ENCODE measurements around the gene SH3RF1. TPM values are rescaled to one million over a fixed set of nuclear protein-coding genes. Genes with fewer than 3 reads are reported as not detected.
"Not testable (repeated sequence)": the region's sequence is repeated elsewhere in the genome, so short reads cannot be mapped to it uniquely, and the experiment has no call there.

SH3RF1 gene
- total RNA-seq, 2 donors from 2014 or later = 42.9 to 57.5 TPM

- no peak for TF ChIP-seq CTCF (IDR thresholded peaks at IDR 0.05)
- TF ChIP-seq POLR2AphosphoS5 (IDR thresholded peaks at IDR 0.05) = no peak
- no peak for TF ChIP-seq POLR2A (IDR thresholded peaks at IDR 0.05)
- 77% methylated on average over 2 of the region's 2 CpGs for WGBS
Measured at GRCh38 chr4:169207436-169208089, 63.2 kb downstream of the SH3RF1 start.

DNA sequence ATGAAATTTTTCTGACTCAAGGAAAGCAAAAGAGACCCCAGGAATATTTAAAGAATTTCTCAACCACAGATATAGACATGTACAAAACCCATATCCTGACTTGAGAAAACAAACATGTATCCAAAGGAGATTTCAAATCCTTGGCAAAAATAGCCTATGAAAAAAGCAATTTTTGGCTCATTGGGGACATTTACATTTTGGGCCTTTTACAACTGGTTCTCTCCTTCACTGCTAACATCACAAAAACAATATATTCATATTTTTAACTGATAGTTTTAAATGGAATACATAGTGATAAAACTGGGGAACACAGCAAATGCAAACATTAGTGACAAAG is 65.0 kb downstream of the SH3RF1 start:
- H3K9me3 ChIP-seq = no peaks in the 10 kb centered on the region
- DNase-seq (ENCODE audit: low spot score) = no peak
- no peaks in the 10 kb centered on the region for H3K27me3 ChIP-seq (replicated peaks; ENCODE audit: insufficient read depth)
- H3K4me3 ChIP-seq = no peak overlapping the region
- no peaks in the 10 kb centered on the region for H3K36me3 ChIP-seq
- no peak overlapping the region for H3K27ac ChIP-seq
- no peaks in the 10 kb centered on the region for H3K4me1 ChIP-seq (replicated peaks)
- intact Hi-C loops (cut with DNase I) = loop anchor here (10.0 kb wide), 1 partner anchor 69 kb away; the partner anchor contains the start of gene SH3RF1
- TF ChIP-seq CTCF (IDR thresholded peaks at IDR 0.05) = no peak

More at GRCh38 chr4:169207436-169208089, 63.2 kb downstream of the SH3RF1 start:
- Histone ChIP-seq H3K4me1 (replicated peaks) (no peaks in the 10 kb centered on the region), H3K27ac (no peak overlapping the region), H3K4me3 (no peak overlapping the region), H3K27me3 (replicated peaks; ENCODE audit: insufficient read depth) (no peaks in the 10 kb centered on the region), H3K36me3 (no peaks in the 10 kb centered on the region), H3K9me3 (no peaks in the 10 kb centered on the region)
- no peak for DNase-seq (ENCODE audit: low spot score)
- intact Hi-C loops (cut with DNase I) = loop anchor here (10.0 kb wide), 1 partner anchor 67 kb away; the partner anchor contains the start of gene SH3RF1

DNA sequence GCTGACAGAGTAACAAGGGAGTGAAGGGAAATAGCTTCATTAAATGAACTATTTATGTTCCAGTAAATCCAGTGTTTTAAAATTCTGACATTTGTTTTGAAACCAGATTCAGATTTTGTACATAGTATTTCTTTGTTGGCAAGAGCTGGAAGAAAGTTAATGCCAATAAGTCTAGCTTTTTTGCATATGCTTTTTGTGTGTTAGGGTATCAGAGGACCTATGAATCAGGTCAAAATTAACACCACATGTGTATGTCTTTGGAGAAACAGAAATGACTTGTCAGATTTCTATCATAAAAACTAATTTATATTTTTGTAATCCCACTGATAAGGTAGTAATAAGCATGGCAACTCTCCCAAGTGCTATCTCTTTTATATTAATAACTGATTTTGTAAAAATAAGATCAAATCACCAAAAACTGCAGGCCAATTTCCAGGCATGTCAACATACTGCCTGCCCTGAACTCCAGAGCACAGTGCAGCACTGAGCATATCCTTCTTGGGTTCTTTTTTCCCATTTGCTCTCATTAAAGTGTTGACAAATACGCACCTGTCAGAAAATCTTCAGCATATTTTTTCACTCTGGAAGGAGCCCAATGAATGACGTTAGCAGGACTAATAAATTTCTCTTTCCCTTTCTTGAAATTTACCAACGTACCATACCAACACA is 65.5 kb downstream of the SH3RF1 start:
- 39% methylated on average over 3 of the region's 3 CpGs for WGBS
- no peaks in the 10 kb centered on the region for H3K9me3 ChIP-seq
- DNase-seq (ENCODE audit: low spot score) = no peak
- no peak overlapping the region for H3K27ac ChIP-seq
- H3K36me3 ChIP-seq = no peaks in the 10 kb centered on the region
- no peak for TF ChIP-seq CTCF (IDR thresholded peaks at IDR 0.05)
- TF ChIP-seq POLR2AphosphoS5 (IDR thresholded peaks at IDR 0.05) = no peak
- TF ChIP-seq POLR2A (IDR thresholded peaks at IDR 0.05) = no peak
- H3K4me3 ChIP-seq = no peak overlapping the region
- H3K4me1 ChIP-seq (replicated peaks) = no peaks in the 10 kb centered on the region
- intact Hi-C loops (cut with DNase I) = loop anchor here (10.0 kb wide), 1 partner anchor 70 kb away; the partner anchor contains the start of gene SH3RF1
- H3K27me3 ChIP-seq (replicated peaks; ENCODE audit: insufficient read depth) = no peaks in the 10 kb centered on the region

- Histone ChIP-seq H3K27ac (no peak overlapping the region), H3K4me1 (replicated peaks) (no peaks in the 10 kb centered on the region), H3K4me3 (no peak overlapping the region), H3K27me3 (replicated peaks; ENCODE audit: insufficient read depth) (no peaks in the 10 kb centered on the region), H3K36me3 (no peaks in the 10 kb centered on the region), H3K9me3 (no peaks in the 10 kb centered on the region)
- 72% methylated on average over 6 of the region's 6 CpGs for WGBS
- no peak for DNase-seq (ENCODE audit: low spot score)
- TF ChIP-seq POLR2A (IDR thresholded peaks at IDR 0.05) (no peak), POLR2AphosphoS5 (IDR thresholded peaks at IDR 0.05) (no peak), CTCF (IDR thresholded peaks at IDR 0.05) (no peak)
- intact Hi-C loops (cut with DNase I) = loop anchor here (10.0 kb wide), 1 partner anchor 71 kb away; the partner anchor contains the start of gene SH3RF1
Measured at GRCh38 chr4:169203891-169204290, 66.9 kb downstream of the SH3RF1 start.

- not testable (repeated sequence) for H3K27ac ChIP-seq; DNase-seq (ENCODE audit: low spot score); H3K4me1 ChIP-seq (replicated peaks); H3K9me3 ChIP-seq; H3K36me3 ChIP-seq; H3K27me3 ChIP-seq (replicated peaks; ENCODE audit: insufficient read depth); H3K4me3 ChIP-seq
- WGBS = 79% methylated on average over 4 of the region's 4 CpGs
- intact Hi-C loops (cut with DNase I) = loop anchor here (10.0 kb wide), 1 partner anchor 72 kb away; the partner anchor contains the start of gene SH3RF1
Measured at GRCh38 chr4:169203278-169203677, 67.5 kb downstream of the SH3RF1 start.

Data from prostate gland (tissue), 2 donors.